MCF 10A (cell line): ENCODE data around the gene APC2. TPM values are rescaled to one million over a fixed set of nuclear protein-coding genes. Genes with fewer than 3 reads are reported as not detected.
A peak's percentile ranks its signal among the peaks of the same experiment; 100 is the strongest.

ENCODE experiments used
- BruUV-seq: library from RNA; stranded (reverse); fragments of 400-500 nt; replicated peaks from 2 replicates; lab custom pipeline; 2021; lab: Mats Ljungman, UMichigan
- CTCF ChIA-PET: fragments of 300-600 bp; sonication (Branson Sonifier 250); formaldehyde crosslinking; extraction: SDS; loops from one replicate; lab custom pipeline; 2021; ENCODE audit warnings: antibody characterized with exemption, inconsistent platforms; lab: Yijun Ruan, JAX
- POLR2A ChIA-PET: fragments of 300-600, 350-650 bp; sonication (Branson Sonifier 250); formaldehyde crosslinking; extraction: SDS; loops from one replicate; lab custom pipeline; 2020; ENCODE audit warnings: antibody characterized with exemption, inconsistent platforms; lab: Yijun Ruan, JAX
- DNase-seq: peaks from one replicate; pipeline ENCODE4 v3.0.0-alpha.2; 2018; ENCODE audit not compliant: unreplicated experiment
- H3K27ac Mint-ChIP-seq: one replicate; pipeline ENCODE4 v1.8.0; 2022; ENCODE audit warnings: mild to moderate bottlenecking, low read depth, mixed read lengths; ENCODE audit not compliant: unreplicated experiment
- H3K27me3 Mint-ChIP-seq: one replicate; pipeline ENCODE4 v1.8.0; 2022; ENCODE audit warnings: mixed read lengths; ENCODE audit not compliant: insufficient read depth, unreplicated experiment
- H3K36me3 Mint-ChIP-seq: one replicate; pipeline ENCODE4 v1.8.0; 2022; ENCODE audit warnings: mild to moderate bottlenecking, moderate library complexity, mixed read lengths; ENCODE audit not compliant: insufficient read depth, unreplicated experiment
- H3K4me1 Mint-ChIP-seq: one replicate; pipeline ENCODE4 v1.8.0; 2022; ENCODE audit warnings: mixed read lengths; ENCODE audit not compliant: insufficient read depth, unreplicated experiment
- H3K4me3 Mint-ChIP-seq: one replicate; pipeline ENCODE4 v1.8.0; 2022; ENCODE audit warnings: mild to moderate bottlenecking, moderate library complexity, mixed read lengths; ENCODE audit not compliant: unreplicated experiment
- H3K9me3 Mint-ChIP-seq: one replicate; pipeline ENCODE4 v1.8.0; 2022; ENCODE audit warnings: mixed read lengths; ENCODE audit not compliant: unreplicated experiment
- intact Hi-C: fragments of 100-400 bp; cut with micrococcal nuclease; formaldehyde crosslinking; loops from 2 replicates; pipeline ENCODE4 v1.14.1; 2022
- total RNA-seq: library from RNA; stranded (reverse); gene quantifications from 2 replicates; pipeline ENCODE4 v1.2.3, GENCODE V29; 2022
- TF ChIP-seq, protein P1 (sequence below): fragments of 200-600 bp; IDR thresholded peaks from one replicate; pipeline ENCODE4 v1.8.0; 2022; ENCODE audit warnings: antibody characterized with exemption, mild to moderate bottlenecking; ENCODE audit not compliant: unreplicated experiment

Gene APC2
- total RNA-seq, 1 experiment from 2014 or later = 0.23 TPM

DNA sequence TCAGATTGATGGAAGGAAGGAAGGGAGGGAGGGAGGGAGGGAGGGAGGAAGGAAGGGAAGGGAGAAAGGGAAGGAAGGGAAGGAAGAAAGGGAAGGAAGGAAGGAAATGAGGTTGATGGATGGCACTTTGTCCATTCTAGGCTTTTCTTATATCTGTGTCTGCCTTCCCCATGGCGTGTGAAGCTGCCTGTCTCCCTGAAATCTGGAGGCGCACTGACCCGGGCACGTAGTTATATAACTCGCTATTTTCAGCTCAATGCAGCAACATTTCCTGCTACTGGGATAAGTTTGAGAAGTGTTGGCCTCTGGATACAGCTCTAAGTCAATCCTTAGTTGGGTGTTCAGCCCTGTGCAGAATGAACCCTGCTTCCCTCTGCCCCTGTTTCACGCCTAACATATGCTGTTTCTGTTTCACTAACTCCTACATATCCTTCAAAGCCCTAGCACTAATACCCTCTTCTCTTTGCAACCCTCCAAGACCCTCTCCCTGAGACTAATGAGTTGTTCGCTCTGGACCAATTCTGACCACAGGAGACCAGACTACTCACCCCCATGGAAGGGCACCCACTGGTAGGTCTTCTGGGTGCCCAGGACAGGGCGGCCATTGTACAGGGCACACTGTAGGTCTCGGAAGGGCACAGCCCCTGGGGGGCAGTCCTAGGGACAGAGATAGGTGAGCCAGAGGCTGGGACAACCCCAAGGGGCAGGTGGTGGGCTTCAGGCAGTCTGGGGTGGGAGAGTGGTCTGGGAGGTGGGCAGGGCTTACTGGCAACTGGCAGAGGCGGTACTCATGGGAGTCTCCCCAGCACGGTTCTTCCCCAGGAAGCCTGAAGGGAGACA is 59.9 kb downstream of the APC2 start:
- ChIA-PET POLR2A (interaction anchor here (0.6 kb wide), 1 partner anchor 250 kb away, joined by 4 read pairs; no protein-coding TSS in a partner anchor), CTCF (interaction anchor here (0.7 kb wide), 1 partner anchor 584 kb away, joined by 4 read pairs; no protein-coding TSS in a partner anchor)
- intact Hi-C loops = loop anchor here (5.0 kb wide), 1 partner anchor 233 kb away; the partner anchor contains the start of gene FAM174C

GRCh38 chr19:1510442-1510806 is 60.5 kb downstream of the APC2 start:
- H3K27me3 Mint-ChIP-seq = no peaks in the 10 kb centered on the region

More for the DNA sequence above, 59.9 kb downstream of the APC2 start:
- BruUV-seq = no TSS peak
- H3K36me3 Mint-ChIP-seq = peaks cover 12% of the 10 kb centered on the region
- no peaks in the 10 kb centered on the region for H3K9me3 Mint-ChIP-seq
- peak overlapping the region; percentile 7 for H3K27ac Mint-ChIP-seq
- no peaks in the 10 kb centered on the region for H3K27me3 Mint-ChIP-seq
- DNase-seq = no peak
- H3K4me3 Mint-ChIP-seq = no peak overlapping the region
- peaks cover 9% of the 10 kb centered on the region for H3K4me1 Mint-ChIP-seq
- TF ChIP-seq, protein P1, sequence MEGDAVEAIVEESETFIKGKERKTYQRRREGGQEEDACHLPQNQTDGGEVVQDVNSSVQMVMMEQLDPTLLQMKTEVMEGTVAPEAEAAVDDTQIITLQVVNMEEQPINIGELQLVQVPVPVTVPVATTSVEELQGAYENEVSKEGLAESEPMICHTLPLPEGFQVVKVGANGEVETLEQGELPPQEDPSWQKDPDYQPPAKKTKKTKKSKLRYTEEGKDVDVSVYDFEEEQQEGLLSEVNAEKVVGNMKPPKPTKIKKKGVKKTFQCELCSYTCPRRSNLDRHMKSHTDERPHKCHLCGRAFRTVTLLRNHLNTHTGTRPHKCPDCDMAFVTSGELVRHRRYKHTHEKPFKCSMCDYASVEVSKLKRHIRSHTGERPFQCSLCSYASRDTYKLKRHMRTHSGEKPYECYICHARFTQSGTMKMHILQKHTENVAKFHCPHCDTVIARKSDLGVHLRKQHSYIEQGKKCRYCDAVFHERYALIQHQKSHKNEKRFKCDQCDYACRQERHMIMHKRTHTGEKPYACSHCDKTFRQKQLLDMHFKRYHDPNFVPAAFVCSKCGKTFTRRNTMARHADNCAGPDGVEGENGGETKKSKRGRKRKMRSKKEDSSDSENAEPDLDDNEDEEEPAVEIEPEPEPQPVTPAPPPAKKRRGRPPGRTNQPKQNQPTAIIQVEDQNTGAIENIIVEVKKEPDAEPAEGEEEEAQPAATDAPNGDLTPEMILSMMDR = no peak

DNA sequence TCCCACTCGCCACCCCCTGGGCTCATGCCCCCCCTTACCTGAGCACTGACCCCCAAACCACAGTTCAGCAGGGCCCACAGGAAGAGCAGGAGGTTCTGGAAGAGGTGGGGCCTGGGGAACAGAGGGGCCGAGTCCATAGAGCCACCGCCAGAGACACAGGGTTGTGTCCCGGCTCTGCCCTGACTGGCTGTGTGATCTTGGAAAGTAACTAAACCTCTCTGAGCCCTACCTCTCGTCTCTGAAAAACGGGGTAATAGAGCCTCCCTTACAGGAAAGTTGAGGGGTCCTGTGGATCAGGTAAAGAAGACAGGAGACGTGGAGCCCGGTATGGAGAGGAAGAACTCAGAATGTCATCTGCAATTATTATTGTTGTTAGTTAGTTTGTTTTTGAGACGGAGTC is 60.9 kb downstream of the APC2 start:
- ChIA-PET POLR2A (no interaction called here), CTCF (no interaction called here)
- Mint-ChIP-seq H3K36me3 (peaks cover 11% of the 10 kb centered on the region), H3K4me1 (peaks cover 9% of the 10 kb centered on the region), H3K9me3 (no peaks in the 10 kb centered on the region), H3K27me3 (no peaks in the 10 kb centered on the region), H3K27ac (no peak overlapping the region), H3K4me3 (no peak overlapping the region)
- BruUV-seq = no TSS peak
- intact Hi-C loops = loop anchor here (5.0 kb wide), 1 partner anchor 234 kb away; the partner anchor contains the start of gene FAM174C
- no peak for DNase-seq
- TF ChIP-seq, protein P1 = no peak

More at GRCh38 chr19:1510442-1510806, 60.5 kb downstream of the APC2 start:
- Mint-ChIP-seq H3K9me3 (no peaks in the 10 kb centered on the region), H3K4me1 (peaks cover 9% of the 10 kb centered on the region), H3K27ac (peak overlapping the region; percentile 7), H3K36me3 (peaks cover 11% of the 10 kb centered on the region), H3K4me3 (no peak overlapping the region)
- BruUV-seq = no TSS peak
- ChIA-PET CTCF (no interaction called here), POLR2A (no interaction called here)
- intact Hi-C loops = loop anchor here (5.0 kb wide), 1 partner anchor 233 kb away; the partner anchor contains the start of gene FAM174C
- TF ChIP-seq, protein P1 = no peak
- no peak for DNase-seq
